ENCODE results near the gene SOBP.

SOBP gene

GRCh38 chr6:107584726-107585125 is 94.8 kb downstream of the SOBP start:
- Histone ChIP-seq H2AFZ (ENCODE audit: low read depth, low read length) (no peak overlapping the region), H3K9ac (ENCODE audit: low read depth, low read length) (no peak overlapping the region), H4K20me1 (ENCODE audit: insufficient read depth, low read length) (no peaks in the 10 kb centered on the region), H3K4me2 (ENCODE audit: insufficient read depth, low read length) (no peak overlapping the region), H3K27me3 (ENCODE audit: insufficient read depth, low read length, poor library complexity) (no peaks in the 10 kb centered on the region), H3K4me3 (ENCODE audit: low read depth in 1 of 2, low read length in 2 of 2) (no peak overlapping the region), H3K36me3 (ENCODE audit: insufficient read depth, low read length) (no peaks in the 10 kb centered on the region), H3K27ac (ENCODE audit: low read length) (no peak overlapping the region), H3K9me3 (ENCODE audit: insufficient read depth, low read length, severe bottlenecking) (no peaks in the 10 kb centered on the region), H3K79me2 (ENCODE audit: insufficient read depth, low read length) (no peaks in the 10 kb centered on the region), H3K4me1 (ENCODE audit: insufficient read depth, low read length) (no peaks in the 10 kb centered on the region)
- no peak for DNase-seq
- TF ChIP-seq CTCF (IDR thresholded peaks at IDR 0.05; ENCODE audit: borderline replicate concordance, extremely low read depth, low read length, poor library complexity, severe bottlenecking): no peak
- no peak for TF ChIP-seq EZH2 (IDR thresholded peaks at IDR 0.05; ENCODE audit: borderline replicate concordance, low read depth, low read length, severe bottlenecking)
- no peak for ATAC-seq (ENCODE audit: insufficient read depth, low read depth)

- no peak overlapping the region for H3K4me3 ChIP-seq (ENCODE audit: low read depth in 1 of 2, low read length in 2 of 2)
- H3K4me2 ChIP-seq (ENCODE audit: insufficient read depth, low read length): no peak overlapping the region
- no peak overlapping the region for H2AFZ ChIP-seq (ENCODE audit: low read depth, low read length)
- ATAC-seq (ENCODE audit: insufficient read depth, low read depth): no peak
- no peaks in the 10 kb centered on the region for H3K79me2 ChIP-seq (ENCODE audit: insufficient read depth, low read length)
- no peaks in the 10 kb centered on the region for H3K36me3 ChIP-seq (ENCODE audit: insufficient read depth, low read length)
- TF ChIP-seq EZH2 (IDR thresholded peaks at IDR 0.05; ENCODE audit: borderline replicate concordance, low read depth, low read length, severe bottlenecking) (no peak), CTCF (IDR thresholded peaks at IDR 0.05; ENCODE audit: borderline replicate concordance, extremely low read depth, low read length, poor library complexity, severe bottlenecking) (no peak)
- no peaks in the 10 kb centered on the region for H3K9me3 ChIP-seq (ENCODE audit: insufficient read depth, low read length, severe bottlenecking)
- no peaks in the 10 kb centered on the region for H3K27me3 ChIP-seq (ENCODE audit: insufficient read depth, low read length, poor library complexity)
- no peaks in the 10 kb centered on the region for H3K4me1 ChIP-seq (ENCODE audit: insufficient read depth, low read length)
- H3K9ac ChIP-seq (ENCODE audit: low read depth, low read length): no peak overlapping the region
- no peak overlapping the region for H3K27ac ChIP-seq (ENCODE audit: low read length)
- no peak for DNase-seq
- H4K20me1 ChIP-seq (ENCODE audit: insufficient read depth, low read length): no peaks in the 10 kb centered on the region
Measured at GRCh38 chr6:107585815-107586435, 96.0 kb downstream of the SOBP start.

GRCh38 chr6:107587451-107587850 is 97.5 kb downstream of the SOBP start:
- no peaks in the 10 kb centered on the region for H3K79me2 ChIP-seq (ENCODE audit: insufficient read depth, low read length)
- H4K20me1 ChIP-seq (ENCODE audit: insufficient read depth, low read length): no peaks in the 10 kb centered on the region
- TF ChIP-seq EZH2 (IDR thresholded peaks at IDR 0.05; ENCODE audit: borderline replicate concordance, low read depth, low read length, severe bottlenecking) (no peak), CTCF (IDR thresholded peaks at IDR 0.05; ENCODE audit: borderline replicate concordance, extremely low read depth, low read length, poor library complexity, severe bottlenecking) (no peak)
- H2AFZ ChIP-seq (ENCODE audit: low read depth, low read length): no peak overlapping the region
- H3K4me3 ChIP-seq (ENCODE audit: low read depth in 1 of 2, low read length in 2 of 2): no peak overlapping the region
- H3K9me3 ChIP-seq (ENCODE audit: insufficient read depth, low read length, severe bottlenecking): no peaks in the 10 kb centered on the region
- H3K4me2 ChIP-seq (ENCODE audit: insufficient read depth, low read length): no peak overlapping the region
- H3K9ac ChIP-seq (ENCODE audit: low read depth, low read length): no peak overlapping the region
- DNase-seq (no peak), ATAC-seq (ENCODE audit: insufficient read depth, low read depth) (no peak)
- no peak overlapping the region for H3K27ac ChIP-seq (ENCODE audit: low read length)
- no peaks in the 10 kb centered on the region for H3K36me3 ChIP-seq (ENCODE audit: insufficient read depth, low read length)
- H3K27me3 ChIP-seq (ENCODE audit: insufficient read depth, low read length, poor library complexity): no peaks in the 10 kb centered on the region
- H3K4me1 ChIP-seq (ENCODE audit: insufficient read depth, low read length): no peaks in the 10 kb centered on the region
